Liver (tissue), 9 donors: ENCODE results near the gene HEG1. TPM values are rescaled to one million over a fixed set of nuclear protein-coding genes. Genes with fewer than 3 reads are reported as not detected.
A peak's percentile ranks its signal among the peaks of the same experiment; 100 is the strongest.

ENCODE experiments used
- DNase-seq: peaks from one replicate; pipeline ENCODE4 v3.0.0-alpha.2; 2017; ENCODE audit warnings: low spot score
- H3K27ac ChIP-seq, 2 donors: one replicate each; pipeline ENCODE4 v1.7.0; 2013; ENCODE audit warnings: inconsistent platforms in 2 of 2, low read length in 2 of 2, control low read depth in 1 of 2, low read depth in 1 of 2, mild to moderate bottlenecking in 1 of 2
- H3K27me3 ChIP-seq, 4 donors: one replicate each; pipeline versions ENCODE4 v1.6.1 to v1.7.0; 2013; ENCODE audit warnings: low read length in 3 of 4, inconsistent platforms in 1 of 4, mild to moderate bottlenecking in 1 of 4, moderate library complexity in 1 of 4; ENCODE audit not compliant: control insufficient read depth in 4 of 4, insufficient read depth in 4 of 4
- H3K36me3 ChIP-seq, 4 donors: one replicate each; pipeline versions ENCODE4 v1.6.1 to v1.7.0; 2013; ENCODE audit warnings: low read length in 3 of 4, mild to moderate bottlenecking in 3 of 4, low read depth in 1 of 4, moderate library complexity in 1 of 4; ENCODE audit not compliant: control insufficient read depth in 4 of 4, insufficient read depth in 3 of 4
- H3K4me1 ChIP-seq, 4 donors: one replicate each; pipeline versions ENCODE4 v1.6.1 to v1.7.0; 2013; ENCODE audit warnings: low read length in 3 of 4, mild to moderate bottlenecking in 3 of 4, moderate library complexity in 1 of 4; ENCODE audit not compliant: control insufficient read depth in 4 of 4, insufficient read depth in 4 of 4
- H3K4me3 ChIP-seq, 3 donors: one replicate each; pipeline versions ENCODE4 v1.6.1 to v1.7.0; 2013; ENCODE audit warnings: low read length in 3 of 3, control low read depth in 1 of 3, low read depth in 1 of 3, mild to moderate bottlenecking in 1 of 3
- H3K9ac ChIP-seq, 2 donors: one replicate each; pipeline ENCODE4 v1.7.0; 2013; ENCODE audit warnings: low read length in 2 of 2, mild to moderate bottlenecking in 2 of 2, moderate library complexity in 2 of 2, control low read depth in 1 of 2, low read depth in 1 of 2
- H3K9me3 ChIP-seq, 4 donors: one replicate each; pipeline versions ENCODE4 v1.6.1 to v1.7.0; 2013; ENCODE audit warnings: low read length in 3 of 4; ENCODE audit not compliant: control insufficient read depth in 4 of 4
- CTCF ChIP-seq: fragments of 150-350 bp; IDR thresholded peaks from 2 replicates; pipeline ENCODE4 v1.5.1; 2017; ENCODE audit warnings: improper control_type of control experiment, low read depth, low read length; ENCODE audit not compliant: missing input control
- EGR1 ChIP-seq, 2 donors: IDR thresholded peaks; 2 replicates each; pipeline ENCODE4 v1.6.1; 2016 to 2018; ENCODE audit warnings: antibody characterized with exemption in 2 of 2, low read depth in 2 of 2
- FOXA1 ChIP-seq: IDR thresholded peaks from 2 replicates; pipeline ENCODE4 v1.6.1; 2016; ENCODE audit warnings: antibody characterized with exemption
- FOXA2 ChIP-seq: IDR thresholded peaks from 2 replicates; pipeline ENCODE4 v1.6.1; 2016; ENCODE audit warnings: antibody characterized with exemption
- GABPA ChIP-seq, 2 donors: IDR thresholded peaks in 1 of 2; conservative IDR thresholded peaks in 1 of 2; 2 replicates each; pipeline ENCODE4 v1.6.1; 2016; ENCODE audit warnings: antibody characterized with exemption in 2 of 2, mild to moderate bottlenecking in 1 of 2, moderate library complexity in 1 of 2
- HNF4A ChIP-seq, 2 donors: conservative IDR thresholded peaks; 2 replicates each; pipeline ENCODE4 v1.6.1; 2016; ENCODE audit warnings: antibody characterized with exemption in 2 of 2, mild to moderate bottlenecking in 2 of 2
- HNF4G ChIP-seq: IDR thresholded peaks from 2 replicates; pipeline ENCODE4 v1.6.1; 2016; ENCODE audit warnings: antibody characterized with exemption
- JUND ChIP-seq, 2 donors: IDR thresholded peaks; 2 replicates each; pipeline ENCODE4 v1.6.1; 2016; ENCODE audit warnings: antibody characterized with exemption in 2 of 2
- NR2F2 ChIP-seq: IDR thresholded peaks from 2 replicates; pipeline ENCODE4 v1.6.1; 2016; ENCODE audit warnings: antibody characterized with exemption
- RAD21 ChIP-seq, 2 donors: IDR thresholded peaks; 2 replicates each; pipeline ENCODE4 v1.6.1; 2016; ENCODE audit warnings: antibody characterized with exemption in 2 of 2, mild to moderate bottlenecking in 2 of 2
- RXRA ChIP-seq, 2 donors: IDR thresholded peaks; 2 replicates each; pipeline ENCODE4 v1.6.1; 2017 to 2018; ENCODE audit warnings: antibody characterized with exemption in 2 of 2, mild to moderate bottlenecking in 1 of 2
- SP1 ChIP-seq: IDR thresholded peaks from 2 replicates; pipeline ENCODE4 v1.6.1; 2018; ENCODE audit warnings: antibody characterized with exemption, mild to moderate bottlenecking
- WGBS: extraction: QIAGEN DNeasy Blood & Tissue Kit; methylation state at CpG from one replicate; pipeline ENCODE4 v1.1.7; 2013; 5-methylcytosine and 5-hydroxymethylcytosine counted together
- polyA plus RNA-seq, 2 donors: library from polyadenylated mRNA; stranded (reverse) in 1 of 2; unstranded in 1 of 2; fragments of 200-250 nt in 1 of 2; fragments of >200 nt in 1 of 2; fragmentation: Nextera tagmentation in 1 of 2; extraction: Ambion mirVana in 1 of 2; gene quantifications; one replicate each; pipeline versions ENCODE4 v1.2.1 to v1.2.3, GENCODE V29; 2013 to 2015
- total RNA-seq, 2 donors: library from RNA; depleted of rRNA; stranded (reverse); fragments of >200 nt; gene quantifications; one replicate each; pipeline ENCODE4 v1.2.3, GENCODE V29; 2014
- TF ChIP-seq, protein P1 (sequence below): IDR thresholded peaks from 2 replicates; pipeline ENCODE4 v1.6.1; 2016; ENCODE audit warnings: antibody characterized with exemption
- TF ChIP-seq, protein P2 (sequence below): IDR thresholded peaks from 2 replicates; pipeline ENCODE4 v1.6.1; 2016; ENCODE audit warnings: antibody characterized with exemption
- TF ChIP-seq, protein P3 (sequence below): IDR thresholded peaks from 2 replicates; pipeline ENCODE4 v1.6.1; 2016; ENCODE audit warnings: antibody characterized with exemption, mild to moderate bottlenecking
- donor health status: healthy.
- donor health status: healthy.
- donor health status: healthy.
- donor health status: healthy.
- donor health status: healthy.

The HEG1 gene
- total and polyA plus RNA-seq, 4 donors, result 1.4 to 16.0 (median 5.3) TPM

- H3K9ac ChIP-seq, result no peak overlapping the region
- H3K27ac ChIP-seq, result no peak overlapping the region
- H3K4me1 ChIP-seq, result peaks cover 2 to 8% (median 3%) of the 10 kb centered on the region in 4 donors
- TF ChIP-seq EGR1 (IDR thresholded peaks at IDR 0.05; ENCODE audit: low read depth in 2 of 2) (no peak), SP1 (peak; percentile 14), NR2F2 (peak; percentile 92), HNF4A (conservative IDR thresholded peaks at IDR 0.05) (no peak), FOXA2 (no peak), HNF4G (no peak), GABPA (IDR thresholded peaks at IDR 0.05 in 1 of 2, conservative IDR thresholded peaks at IDR 0.05 in 1 of 2) (no peak), RXRA (IDR thresholded peaks at IDR 0.05) (peak in 1 of 2 donors; percentile 10)
- TF ChIP-seq, protein P1, sequence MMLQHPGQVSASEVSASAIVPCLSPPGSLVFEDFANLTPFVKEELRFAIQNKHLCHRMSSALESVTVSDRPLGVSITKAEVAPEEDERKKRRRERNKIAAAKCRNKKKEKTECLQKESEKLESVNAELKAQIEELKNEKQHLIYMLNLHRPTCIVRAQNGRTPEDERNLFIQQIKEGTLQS, result peak; percentile 52
- H3K4me3 ChIP-seq, result no peak overlapping the region
- no peak for DNase-seq
- H3K27me3 ChIP-seq, result no peaks in the 10 kb centered on the region
- no peaks in the 10 kb centered on the region for H3K36me3 ChIP-seq
- H3K9me3 ChIP-seq, result no peaks in the 10 kb centered on the region
- 75% methylated on average over 4 of the region's 4 CpGs for WGBS
Measured at GRCh38 chr3:125061170-125061569, 5.4 kb upstream of the HEG1 start.

DNA sequence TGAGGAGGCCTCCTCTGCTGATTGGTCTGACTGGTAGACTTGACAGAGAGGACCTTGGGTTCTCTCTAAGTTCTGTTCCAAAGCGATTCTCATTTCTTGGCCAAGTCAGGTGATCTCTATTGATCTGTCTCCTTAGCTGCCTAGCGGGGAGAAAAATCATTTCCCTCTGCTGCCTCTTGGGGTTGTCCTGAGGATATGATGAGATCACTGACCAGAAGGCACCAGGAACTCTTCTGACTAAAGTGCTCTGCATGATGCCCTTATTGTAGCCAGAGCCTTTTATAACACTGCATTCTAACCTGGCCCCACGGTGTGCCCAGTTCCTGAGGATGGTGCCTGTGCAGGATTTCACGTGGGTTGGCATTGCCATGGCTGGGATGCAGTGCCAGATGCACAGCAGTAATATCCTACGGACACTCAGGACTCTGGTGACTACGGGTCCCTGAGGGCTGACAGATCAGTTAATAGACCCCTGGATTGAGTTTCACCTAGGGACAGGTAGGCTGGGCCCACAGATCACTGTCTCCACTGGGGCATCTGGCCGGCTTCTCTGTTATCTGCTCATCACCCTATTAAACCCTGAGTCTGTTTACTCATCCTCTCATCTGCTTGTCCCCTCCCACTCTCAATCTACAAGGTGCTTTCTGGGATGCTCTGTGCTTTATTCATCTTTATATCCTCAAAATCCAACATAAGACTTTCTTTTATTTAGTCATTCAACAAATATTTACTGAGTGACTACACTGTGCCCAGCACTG is 3.9 kb upstream of the HEG1 start:
- no peaks in the 10 kb centered on the region for H3K36me3 ChIP-seq
- peak; percentile 9 for TF ChIP-seq CTCF
- TF ChIP-seq, protein P2, sequence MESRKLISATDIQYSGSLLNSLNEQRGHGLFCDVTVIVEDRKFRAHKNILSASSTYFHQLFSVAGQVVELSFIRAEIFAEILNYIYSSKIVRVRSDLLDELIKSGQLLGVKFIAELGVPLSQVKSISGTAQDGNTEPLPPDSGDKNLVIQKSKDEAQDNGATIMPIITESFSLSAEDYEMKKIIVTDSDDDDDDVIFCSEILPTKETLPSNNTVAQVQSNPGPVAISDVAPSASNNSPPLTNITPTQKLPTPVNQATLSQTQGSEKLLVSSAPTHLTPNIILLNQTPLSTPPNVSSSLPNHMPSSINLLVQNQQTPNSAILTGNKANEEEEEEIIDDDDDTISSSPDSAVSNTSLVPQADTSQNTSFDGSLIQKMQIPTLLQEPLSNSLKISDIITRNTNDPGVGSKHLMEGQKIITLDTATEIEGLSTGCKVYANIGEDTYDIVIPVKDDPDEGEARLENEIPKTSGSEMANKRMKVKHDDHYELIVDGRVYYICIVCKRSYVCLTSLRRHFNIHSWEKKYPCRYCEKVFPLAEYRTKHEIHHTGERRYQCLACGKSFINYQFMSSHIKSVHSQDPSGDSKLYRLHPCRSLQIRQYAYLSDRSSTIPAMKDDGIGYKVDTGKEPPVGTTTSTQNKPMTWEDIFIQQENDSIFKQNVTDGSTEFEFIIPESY, result no peak
- TF ChIP-seq RAD21 (IDR thresholded peaks at IDR 0.05), result peak in 1 of 2 donors; percentile 20
- H3K27ac ChIP-seq, result no peak overlapping the region
- no peak for DNase-seq
- no peak overlapping the region for H3K4me3 ChIP-seq
- no peaks in the 10 kb centered on the region for H3K9me3 ChIP-seq
- 71% methylated on average over 7 of the region's 7 CpGs for WGBS
- H3K9ac ChIP-seq, result no peak overlapping the region
- no peaks in the 10 kb centered on the region for H3K27me3 ChIP-seq
- peaks cover 6 to 11% (median 7%) of the 10 kb centered on the region in 4 donors for H3K4me1 ChIP-seq

DNA sequence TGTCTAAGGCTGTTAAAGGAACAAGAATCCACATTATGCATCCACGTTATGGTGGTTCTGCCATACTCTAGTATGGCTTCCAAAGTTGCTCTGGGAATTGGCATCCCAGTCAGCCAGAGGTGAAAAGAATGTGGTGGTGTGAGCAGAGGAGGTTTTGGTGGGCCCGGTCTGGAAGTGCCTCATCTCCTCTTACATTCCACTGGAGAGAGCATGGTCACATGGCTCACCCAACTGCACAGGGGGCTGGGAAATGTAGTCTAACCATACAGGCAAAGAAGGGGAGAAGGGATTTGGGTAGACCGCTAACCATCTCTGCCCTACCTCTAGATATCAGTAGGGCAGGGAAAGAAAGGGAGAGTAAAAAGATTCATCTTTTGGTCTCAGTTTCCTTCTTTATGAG is 3.2 kb upstream of the HEG1 start:
- Histone ChIP-seq H3K36me3 (no peaks in the 10 kb centered on the region), H3K4me1 (peaks cover 8 to 16% (median 12%) of the 10 kb centered on the region in 4 donors), H3K4me3 (no peak overlapping the region), H3K9ac (no peak overlapping the region), H3K27me3 (no peaks in the 10 kb centered on the region), H3K27ac (no peak overlapping the region), H3K9me3 (no peaks in the 10 kb centered on the region)
- WGBS, result 94% methylated on average over 3 of the region's 3 CpGs
- no peak for DNase-seq
- TF ChIP-seq RAD21 (IDR thresholded peaks at IDR 0.05) (no peak), GABPA (IDR thresholded peaks at IDR 0.05 in 1 of 2, conservative IDR thresholded peaks at IDR 0.05 in 1 of 2) (no peak), NR2F2 (no peak), CTCF (no peak), JUND (IDR thresholded peaks at IDR 0.05) (no peak), HNF4A (conservative IDR thresholded peaks at IDR 0.05) (no peak), FOXA1 (no peak), EGR1 (IDR thresholded peaks at IDR 0.05; ENCODE audit: low read depth in 2 of 2) (no peak)
- TF ChIP-seq, protein P3, sequence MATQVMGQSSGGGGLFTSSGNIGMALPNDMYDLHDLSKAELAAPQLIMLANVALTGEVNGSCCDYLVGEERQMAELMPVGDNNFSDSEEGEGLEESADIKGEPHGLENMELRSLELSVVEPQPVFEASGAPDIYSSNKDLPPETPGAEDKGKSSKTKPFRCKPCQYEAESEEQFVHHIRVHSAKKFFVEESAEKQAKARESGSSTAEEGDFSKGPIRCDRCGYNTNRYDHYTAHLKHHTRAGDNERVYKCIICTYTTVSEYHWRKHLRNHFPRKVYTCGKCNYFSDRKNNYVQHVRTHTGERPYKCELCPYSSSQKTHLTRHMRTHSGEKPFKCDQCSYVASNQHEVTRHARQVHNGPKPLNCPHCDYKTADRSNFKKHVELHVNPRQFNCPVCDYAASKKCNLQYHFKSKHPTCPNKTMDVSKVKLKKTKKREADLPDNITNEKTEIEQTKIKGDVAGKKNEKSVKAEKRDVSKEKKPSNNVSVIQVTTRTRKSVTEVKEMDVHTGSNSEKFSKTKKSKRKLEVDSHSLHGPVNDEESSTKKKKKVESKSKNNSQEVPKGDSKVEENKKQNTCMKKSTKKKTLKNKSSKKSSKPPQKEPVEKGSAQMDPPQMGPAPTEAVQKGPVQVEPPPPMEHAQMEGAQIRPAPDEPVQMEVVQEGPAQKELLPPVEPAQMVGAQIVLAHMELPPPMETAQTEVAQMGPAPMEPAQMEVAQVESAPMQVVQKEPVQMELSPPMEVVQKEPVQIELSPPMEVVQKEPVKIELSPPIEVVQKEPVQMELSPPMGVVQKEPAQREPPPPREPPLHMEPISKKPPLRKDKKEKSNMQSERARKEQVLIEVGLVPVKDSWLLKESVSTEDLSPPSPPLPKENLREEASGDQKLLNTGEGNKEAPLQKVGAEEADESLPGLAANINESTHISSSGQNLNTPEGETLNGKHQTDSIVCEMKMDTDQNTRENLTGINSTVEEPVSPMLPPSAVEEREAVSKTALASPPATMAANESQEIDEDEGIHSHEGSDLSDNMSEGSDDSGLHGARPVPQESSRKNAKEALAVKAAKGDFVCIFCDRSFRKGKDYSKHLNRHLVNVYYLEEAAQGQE, result no peak
